WTC11 (cell line): ENCODE data around the gene HMX2.

Experiments used
- ATF2 ChIP-seq: sonication (generic); formaldehyde crosslinking; IDR thresholded peaks from 2 replicates; pipeline ENCODE4 v1.8.1; 2022; ENCODE audit warnings: low read depth, missing genetic modification reagents, borderline replicate concordance
- CTCF ChIP-seq: fragments of 200-600 bp; IDR thresholded peaks from 2 replicates; pipeline ENCODE4 v1.8.0; 2022; ENCODE audit warnings: antibody characterized with exemption
- E2F5 ChIP-seq: sonication (generic); formaldehyde crosslinking; IDR thresholded peaks from 2 replicates; pipeline ENCODE4 v1.8.1; 2022; ENCODE audit warnings: mild to moderate bottlenecking, moderate library complexity, missing genetic modification reagents
- ELF4 ChIP-seq: sonication (generic); formaldehyde crosslinking; IDR thresholded peaks from 2 replicates; pipeline ENCODE4 v1.8.1; 2022; ENCODE audit warnings: low read depth, mild to moderate bottlenecking, moderate library complexity, missing genetic modification reagents
- ERG ChIP-seq: fragments of 250-450 bp; sonication (Bioruptor Pico); IDR thresholded peaks from 2 replicates; pipeline ENCODE4 v1.8.0; 2021; ENCODE audit warnings: mild to moderate bottlenecking
- MAX ChIP-seq: sonication (generic); formaldehyde crosslinking; IDR thresholded peaks from 2 replicates; pipeline ENCODE4 v1.8.0; 2022; ENCODE audit warnings: mild to moderate bottlenecking, missing genetic modification reagents
- SP1 ChIP-seq: sonication (generic); formaldehyde crosslinking; conservative IDR thresholded peaks from 2 replicates; pipeline ENCODE4 v1.8.1; 2022; ENCODE audit warnings: missing genetic modification reagents
- ZNF416 ChIP-seq: fragments of 250-450 bp; sonication (Bioruptor Pico); IDR thresholded peaks from 2 replicates; pipeline ENCODE4 v1.9.0; 2021; ENCODE audit warnings: mild to moderate bottlenecking, inconsistent platforms

- TF ChIP-seq CTCF (no peak), ERG (CRISPR knock-in tag) (no peak), ATF2 (no peak), MAX (CRISPR knock-in tag) (no peak), E2F5 (no peak), ZNF416 (CRISPR knock-in tag) (no peak), ELF4 (CRISPR knock-in tag) (no peak), SP1 (no peak)
Observed at GRCh38 chr10:123139521-123140163, 8.3 kb upstream of the HMX2 start.
